ENCODE data around the gene INHBE.

INHBE gene

DNA sequence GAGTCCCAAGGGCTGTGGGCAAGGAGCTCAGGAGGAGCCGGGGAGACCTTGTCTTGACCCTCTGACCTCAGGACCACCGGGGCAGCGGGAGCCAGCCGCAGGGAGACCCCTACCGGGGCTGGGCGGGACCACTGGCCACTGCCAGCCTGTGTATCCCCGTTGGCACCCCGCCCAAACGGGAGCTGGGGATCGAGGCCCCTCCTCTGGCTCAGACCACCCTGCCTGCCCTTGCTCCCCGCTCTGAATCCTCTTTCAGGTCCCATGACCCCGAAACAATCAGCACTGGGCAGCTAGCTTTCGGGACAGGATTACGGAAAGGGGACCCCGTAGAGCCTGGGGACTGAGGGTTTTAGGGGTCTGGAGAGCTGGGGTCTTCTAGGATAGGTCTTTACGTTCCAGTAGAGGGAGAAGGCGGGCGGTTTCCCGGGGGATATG lies 5.8 kb downstream of the INHBE start:
- DNase-seq (ENCODE audit: low read depth) = peak; percentile 13

- DNase-seq (ENCODE audit: low read depth) = peak; percentile 72
Observed at GRCh38 chr12:57461276-57461916, 6.3 kb downstream of the INHBE start.

DNA sequence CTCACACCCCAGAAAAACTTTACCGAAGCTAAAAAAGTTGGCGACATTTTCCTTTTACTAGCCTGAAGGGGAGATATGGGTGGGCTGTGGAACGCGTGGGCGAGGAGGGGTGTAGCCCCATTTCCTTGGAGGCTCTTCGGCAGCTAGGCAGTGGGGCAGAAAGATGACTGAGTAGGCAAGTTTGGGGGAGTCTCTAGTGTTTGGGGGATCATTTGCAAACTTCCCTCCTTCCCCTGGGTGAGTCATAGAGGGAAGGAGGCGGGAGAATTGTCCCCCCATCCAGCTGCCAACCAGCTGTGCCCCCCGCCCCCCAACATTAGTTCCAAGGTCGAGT lies 6.8 kb downstream of the INHBE start:
- DNase-seq (ENCODE audit: low read depth) = no peak

- DNase-seq (ENCODE audit: low read depth) = peak; percentile 90
Observed at GRCh38 chr12:57462251-57462911, 7.3 kb downstream of the INHBE start.

DNA sequence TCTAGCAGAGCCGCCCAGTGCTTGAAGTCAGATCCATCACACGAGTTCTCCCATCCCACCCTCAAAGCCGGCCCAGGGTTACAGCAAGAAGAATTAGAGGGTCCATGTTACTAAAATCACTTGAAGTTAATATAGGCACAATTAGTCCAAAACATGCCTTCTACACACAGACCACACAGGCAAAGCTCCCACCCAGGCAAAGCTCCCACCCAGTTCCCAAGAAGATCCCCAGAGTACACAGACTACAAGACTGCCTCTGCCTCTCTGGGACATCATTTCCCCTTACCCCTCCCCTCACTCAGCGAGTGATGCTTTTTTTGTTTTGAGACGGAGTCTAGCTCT lies 7.8 kb downstream of the INHBE start:
- DNase-seq (ENCODE audit: low read depth) = no peak

DNA sequence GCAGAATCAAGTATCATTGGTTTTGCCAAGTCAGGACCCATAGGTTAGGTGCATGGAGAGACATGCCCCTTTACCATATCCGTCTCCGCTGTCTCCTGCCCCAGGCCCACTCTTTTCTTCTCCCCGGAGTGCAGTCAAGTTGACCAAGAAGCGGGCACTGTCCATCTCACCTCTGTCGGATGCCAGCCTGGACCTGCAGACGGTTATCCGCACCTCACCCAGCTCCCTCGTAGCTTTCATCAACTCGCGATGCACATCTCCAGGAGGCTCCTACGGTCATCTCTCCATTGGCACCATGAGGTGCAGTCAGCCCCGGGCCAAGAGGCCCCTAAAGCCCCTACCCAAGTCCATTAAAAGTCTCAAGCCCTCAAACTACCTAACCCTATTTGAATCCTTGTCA lies 9.5 kb downstream of the INHBE start:
- DNase-seq (ENCODE audit: low read depth) = no peak

DNA sequence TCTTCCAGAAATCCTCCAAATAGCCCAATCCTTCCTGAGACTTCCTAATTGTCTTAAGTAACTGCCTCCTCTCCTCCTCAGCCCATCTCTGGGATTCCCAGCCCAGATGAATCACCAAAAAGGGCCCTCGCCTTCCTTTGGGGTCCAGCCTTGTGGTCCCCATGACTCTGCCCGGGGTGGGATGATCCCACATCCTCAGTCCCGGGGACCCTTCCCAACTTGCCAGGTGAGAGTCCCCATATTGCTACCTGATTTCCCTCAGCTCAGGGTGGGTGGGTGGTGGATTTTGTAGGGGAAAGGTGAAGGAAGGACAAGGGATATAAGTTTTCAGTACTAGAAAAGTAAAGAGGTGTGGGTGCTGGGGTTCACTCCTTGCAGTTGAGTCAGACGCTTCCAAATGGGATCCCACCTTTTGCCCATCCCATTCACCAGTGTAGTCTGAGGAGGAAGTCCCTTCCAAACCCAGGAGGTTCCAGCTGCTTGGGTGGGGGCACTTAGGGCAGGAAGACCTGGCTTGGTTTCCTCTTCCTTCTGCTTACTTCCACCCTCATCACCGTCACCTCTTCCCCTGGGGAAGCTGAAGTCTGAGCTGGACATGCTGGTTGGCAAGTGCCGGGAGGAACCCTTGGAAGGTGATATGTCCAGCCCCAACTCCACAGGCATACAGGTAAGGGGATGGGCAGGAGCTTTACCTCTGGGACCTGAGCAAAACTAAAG lies 10.1 kb downstream of the INHBE start:
- no peak for DNase-seq (ENCODE audit: low read depth)

GRCh38 chr12:57465747-57466505 lies 10.8 kb downstream of the INHBE start:
- no peak for DNase-seq (ENCODE audit: low read depth)

DNA sequence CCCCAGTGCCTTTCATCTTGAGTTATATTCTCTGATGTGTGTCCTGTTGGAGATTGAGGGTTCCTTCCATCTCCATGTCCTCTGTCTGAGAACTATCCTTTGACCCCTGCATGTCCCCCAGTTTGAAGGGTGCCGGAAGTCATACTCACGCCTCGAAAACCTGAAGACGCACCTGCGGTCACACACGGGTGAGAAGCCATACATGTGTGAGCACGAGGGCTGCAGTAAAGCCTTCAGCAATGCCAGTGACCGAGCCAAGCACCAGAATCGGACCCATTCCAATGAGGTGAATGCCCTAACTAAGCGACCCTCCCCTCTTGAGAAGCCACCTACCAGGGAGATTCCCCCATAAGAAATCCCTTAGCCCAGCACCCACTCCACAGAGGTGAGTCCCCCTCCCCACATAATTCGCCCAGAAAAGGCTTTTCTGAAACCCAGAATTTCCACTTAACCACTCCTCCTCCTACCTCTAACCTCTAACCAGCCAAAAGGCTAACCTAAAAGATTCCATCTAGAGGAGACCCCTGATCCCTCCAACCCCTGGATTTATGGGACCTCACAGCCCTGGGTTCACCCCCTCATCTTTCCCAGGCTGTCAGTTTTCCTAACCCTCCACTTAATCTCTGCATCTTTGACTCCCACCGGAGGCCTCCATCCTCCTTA lies 12.2 kb downstream of the INHBE start:
- DNase-seq (ENCODE audit: low read depth) = no peak

- DNase-seq (ENCODE audit: low read depth) = no peak
Observed at GRCh38 chr12:57467915-57468314, 12.8 kb downstream of the INHBE start.

GRCh38 chr12:57469296-57470164 lies 14.4 kb downstream of the INHBE start:
- DNase-seq (ENCODE audit: low read depth) = no peak

DNA sequence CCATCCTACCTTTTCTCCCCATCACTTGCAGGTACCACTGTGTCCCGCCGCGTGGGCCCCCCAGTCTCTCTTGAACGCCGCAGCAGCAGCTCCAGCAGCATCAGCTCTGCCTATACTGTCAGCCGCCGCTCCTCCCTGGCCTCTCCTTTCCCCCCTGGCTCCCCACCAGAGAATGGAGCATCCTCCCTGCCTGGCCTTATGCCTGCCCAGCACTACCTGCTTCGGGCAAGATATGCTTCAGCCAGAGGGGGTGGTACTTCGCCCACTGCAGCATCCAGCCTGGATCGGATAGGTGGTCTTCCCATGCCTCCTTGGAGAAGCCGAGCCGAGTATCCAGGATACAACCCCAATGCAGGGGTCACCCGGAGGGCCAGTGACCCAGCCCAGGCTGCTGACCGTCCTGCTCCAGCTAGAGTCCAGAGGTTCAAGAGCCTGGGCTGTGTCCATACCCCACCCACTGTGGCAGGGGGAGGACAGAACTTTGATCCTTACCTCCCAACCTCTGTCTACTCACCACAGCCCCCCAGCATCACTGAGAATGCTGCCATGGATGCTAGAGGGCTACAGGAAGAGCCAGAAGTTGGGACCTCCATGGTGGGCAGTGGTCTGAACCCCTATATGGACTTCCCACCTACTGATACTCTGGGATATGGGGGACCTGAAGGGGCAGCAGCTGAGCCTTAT lies 15.3 kb downstream of the INHBE start:
- DNase-seq (ENCODE audit: low read depth) = no peak

DNA sequence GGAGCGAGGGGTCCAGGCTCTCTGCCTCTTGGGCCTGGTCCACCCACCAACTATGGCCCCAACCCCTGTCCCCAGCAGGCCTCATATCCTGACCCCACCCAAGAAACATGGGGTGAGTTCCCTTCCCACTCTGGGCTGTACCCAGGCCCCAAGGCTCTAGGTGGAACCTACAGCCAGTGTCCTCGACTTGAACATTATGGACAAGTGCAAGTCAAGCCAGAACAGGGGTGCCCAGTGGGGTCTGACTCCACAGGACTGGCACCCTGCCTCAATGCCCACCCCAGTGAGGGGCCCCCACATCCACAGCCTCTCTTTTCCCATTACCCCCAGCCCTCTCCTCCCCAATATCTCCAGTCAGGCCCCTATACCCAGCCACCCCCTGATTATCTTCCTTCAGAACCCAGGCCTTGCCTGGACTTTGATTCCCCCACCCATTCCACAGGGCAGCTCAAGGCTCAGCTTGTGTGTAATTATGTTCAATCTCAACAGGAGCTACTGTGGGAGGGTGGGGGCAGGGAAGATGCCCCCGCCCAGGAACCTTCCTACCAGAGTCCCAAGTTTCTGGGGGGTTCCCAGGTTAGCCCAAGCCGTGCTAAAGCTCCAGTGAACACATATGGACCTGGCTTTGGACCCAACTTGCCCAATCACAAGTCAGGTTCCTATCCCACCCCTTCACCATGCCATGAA lies 16.0 kb downstream of the INHBE start:
- no peak for DNase-seq (ENCODE audit: low read depth)

GRCh38 chr12:57471661-57472060 lies 16.6 kb downstream of the INHBE start:
- no peak for DNase-seq (ENCODE audit: low read depth)

GRCh38 chr12:57472391-57472790 lies 17.3 kb downstream of the INHBE start:
- DNase-seq (ENCODE audit: low read depth) = no peak

GRCh38 chr12:57473392-57473791 lies 18.3 kb downstream of the INHBE start:
- no peak for DNase-seq (ENCODE audit: low read depth)

- no peak for DNase-seq (ENCODE audit: low read depth)
Observed at GRCh38 chr12:57473886-57474285, 18.8 kb downstream of the INHBE start.

DNA sequence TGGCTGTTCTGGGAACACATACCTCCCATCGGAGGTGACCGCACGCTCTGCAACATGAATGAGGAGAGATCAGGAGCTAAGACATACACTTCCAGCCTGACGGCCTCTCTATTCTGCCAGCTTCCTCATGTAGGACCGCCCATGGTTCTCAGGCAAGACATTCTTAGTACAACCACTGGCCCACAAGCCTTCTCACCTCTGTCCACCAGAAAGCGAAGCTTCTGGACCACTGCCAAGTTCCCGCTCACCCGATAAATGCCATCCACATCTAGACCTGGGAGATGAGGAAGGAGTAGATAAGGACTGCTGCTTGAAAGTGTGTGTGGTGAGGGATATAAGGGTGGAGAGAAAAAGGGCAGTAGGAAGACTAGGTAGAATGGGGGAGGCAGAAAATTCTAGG lies 19.3 kb downstream of the INHBE start:
- DNase-seq (ENCODE audit: low read depth) = no peak

- DNase-seq (ENCODE audit: low read depth) = no peak
Observed at GRCh38 chr12:57474862-57475261, 19.8 kb downstream of the INHBE start.
